Measurements from ENCODE around the gene GNPTAB.
A peak's percentile ranks its signal among the peaks of the same experiment; 100 is the strongest.

Gene GNPTAB

DNA sequence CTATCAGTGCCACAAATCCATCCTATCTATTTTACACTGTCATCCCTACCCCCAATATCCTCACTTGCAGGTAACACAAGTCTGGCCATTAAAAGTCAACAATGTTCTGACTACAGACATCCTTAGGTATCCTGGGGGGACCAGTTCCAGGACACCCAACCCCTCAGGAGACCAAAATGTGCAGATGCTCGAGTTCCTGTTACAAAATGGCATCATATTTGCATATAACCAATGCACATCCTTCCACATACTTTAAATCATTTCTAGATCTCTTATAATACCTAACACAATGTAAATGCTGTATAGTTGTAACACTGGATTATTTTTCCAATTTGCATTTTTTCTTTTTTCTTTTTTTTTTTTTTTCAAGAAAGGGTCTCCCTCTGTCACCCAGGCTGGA is 98.4 kb downstream of the GNPTAB start:
- Mint-ChIP-seq H3K27ac (no peak overlapping the region), H3K9me3 (ENCODE audit: low read depth) (no peaks in the 10 kb centered on the region), H3K36me3 (peaks cover 24% of the 10 kb centered on the region), H3K27me3 (no peaks in the 10 kb centered on the region), H3K4me1 (ENCODE audit: low read depth) (no peaks in the 10 kb centered on the region), H3K4me3 (no peak overlapping the region)

- Mint-ChIP-seq H3K36me3 (peaks cover 24% of the 10 kb centered on the region), H3K4me3 (no peak overlapping the region), H3K27ac (no peak overlapping the region)
Observed at GRCh38 chr12:101729842-101730241, 100.9 kb downstream of the GNPTAB start.

GRCh38 chr12:101727098-101727497 is 103.7 kb downstream of the GNPTAB start:
- no peaks in the 10 kb centered on the region for H3K27me3 Mint-ChIP-seq
- no peaks in the 10 kb centered on the region for H3K4me1 Mint-ChIP-seq (ENCODE audit: low read depth)
- H3K4me3 Mint-ChIP-seq = no peak overlapping the region
- H3K9me3 Mint-ChIP-seq (ENCODE audit: low read depth) = no peaks in the 10 kb centered on the region
- H3K27ac Mint-ChIP-seq = no peak overlapping the region
- peaks cover 19% of the 10 kb centered on the region for H3K36me3 Mint-ChIP-seq

More at GRCh38 chr12:101729842-101730241, 100.9 kb downstream of the GNPTAB start:
- no peaks in the 10 kb centered on the region for H3K27me3 Mint-ChIP-seq
- H3K4me1 Mint-ChIP-seq (ENCODE audit: low read depth) = no peaks in the 10 kb centered on the region
- H3K9me3 Mint-ChIP-seq (ENCODE audit: low read depth) = no peaks in the 10 kb centered on the region

DNA sequence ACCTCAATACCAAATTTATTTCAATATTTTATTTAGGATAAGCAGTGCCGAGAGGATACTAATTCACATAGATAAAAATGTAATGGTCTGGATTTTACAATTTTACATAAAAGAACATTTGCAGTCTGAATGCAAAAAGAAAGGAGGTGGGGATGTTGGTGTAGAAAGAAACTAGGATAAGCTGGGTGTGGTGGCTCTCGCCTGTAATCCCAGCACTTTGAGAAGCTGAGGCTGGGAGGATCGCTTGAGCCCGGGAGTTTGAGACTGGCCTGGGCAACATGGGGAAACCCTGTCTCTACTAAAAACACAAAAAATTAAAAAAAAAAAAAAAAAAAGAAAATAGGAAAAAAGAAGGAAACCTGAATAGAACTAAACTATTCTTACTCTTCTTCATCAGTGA is 108.4 kb downstream of the GNPTAB start:
- Mint-ChIP-seq H3K4me3 (no peak overlapping the region), H3K36me3 (peaks cover 6% of the 10 kb centered on the region), H3K27ac (no peak overlapping the region), H3K27me3 (no peaks in the 10 kb centered on the region), H3K4me1 (ENCODE audit: low read depth) (no peaks in the 10 kb centered on the region), H3K9me3 (ENCODE audit: low read depth) (no peaks in the 10 kb centered on the region)

- H3K36me3 Mint-ChIP-seq = peaks cover 9% of the 10 kb centered on the region
- H3K27me3 Mint-ChIP-seq = no peaks in the 10 kb centered on the region
- no peak overlapping the region for H3K27ac Mint-ChIP-seq
- H3K4me3 Mint-ChIP-seq = no peak overlapping the region
- no peaks in the 10 kb centered on the region for H3K4me1 Mint-ChIP-seq (ENCODE audit: low read depth)
- no peaks in the 10 kb centered on the region for H3K9me3 Mint-ChIP-seq (ENCODE audit: low read depth)
Observed at GRCh38 chr12:101720118-101720517, 110.6 kb downstream of the GNPTAB start.

GRCh38 chr12:101719566-101719965 is 111.2 kb downstream of the GNPTAB start:
- Mint-ChIP-seq H3K36me3 (peaks cover 9% of the 10 kb centered on the region), H3K27ac (no peak overlapping the region), H3K9me3 (ENCODE audit: low read depth) (no peaks in the 10 kb centered on the region), H3K27me3 (no peaks in the 10 kb centered on the region), H3K4me3 (no peak overlapping the region), H3K4me1 (ENCODE audit: low read depth) (no peaks in the 10 kb centered on the region)

- no peaks in the 10 kb centered on the region for H3K9me3 Mint-ChIP-seq (ENCODE audit: low read depth)
- peaks cover 9% of the 10 kb centered on the region for H3K36me3 Mint-ChIP-seq
- no peak overlapping the region for H3K4me3 Mint-ChIP-seq
- no peak overlapping the region for H3K27ac Mint-ChIP-seq
- no peaks in the 10 kb centered on the region for H3K4me1 Mint-ChIP-seq (ENCODE audit: low read depth)
- H3K27me3 Mint-ChIP-seq = no peaks in the 10 kb centered on the region
Observed at GRCh38 chr12:101714877-101715444, 115.8 kb downstream of the GNPTAB start.

GRCh38 chr12:101713930-101714329 is 116.8 kb downstream of the GNPTAB start:
- Mint-ChIP-seq H3K9me3 (ENCODE audit: low read depth) (no peaks in the 10 kb centered on the region), H3K27me3 (no peaks in the 10 kb centered on the region), H3K4me3 (no peak overlapping the region), H3K4me1 (ENCODE audit: low read depth) (peaks cover 4% of the 10 kb centered on the region), H3K36me3 (peaks cover 9% of the 10 kb centered on the region), H3K27ac (no peak overlapping the region)

DNA sequence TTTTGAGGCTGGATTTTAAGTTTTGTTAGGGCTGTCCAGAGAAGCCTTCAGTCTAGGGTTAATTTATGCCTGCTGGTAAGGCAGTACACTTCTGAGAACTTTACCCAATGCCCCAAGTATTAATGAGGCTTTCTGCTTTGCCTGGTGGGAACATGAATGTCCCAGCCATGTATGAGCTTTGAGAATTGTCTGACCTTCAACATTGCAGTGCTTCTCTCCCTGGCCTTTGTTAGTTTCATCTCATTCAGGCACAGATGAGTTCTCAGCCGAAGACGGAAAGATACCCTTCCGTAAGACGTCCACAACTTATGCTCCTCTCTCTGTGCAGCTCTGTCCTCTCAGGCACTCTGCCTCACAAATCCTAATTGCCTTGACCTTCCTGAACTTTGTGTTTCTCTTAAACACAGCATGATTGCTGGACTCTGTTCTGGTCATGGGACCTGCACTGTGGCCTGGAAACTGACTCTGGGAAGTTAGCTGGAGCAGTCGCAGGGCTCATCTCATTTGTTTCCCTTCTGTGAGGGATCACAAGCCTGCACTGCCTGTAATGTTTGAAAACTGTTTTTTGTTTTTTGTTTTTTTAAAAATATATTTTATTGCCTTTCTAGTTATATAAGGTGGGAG is 117.6 kb downstream of the GNPTAB start:
- peaks cover 7% of the 10 kb centered on the region for H3K36me3 Mint-ChIP-seq
- no peak overlapping the region for H3K4me3 Mint-ChIP-seq
- H3K9me3 Mint-ChIP-seq (ENCODE audit: low read depth) = no peaks in the 10 kb centered on the region
- H3K27me3 Mint-ChIP-seq = no peaks in the 10 kb centered on the region
- no peak overlapping the region for H3K27ac Mint-ChIP-seq
- peaks cover 4% of the 10 kb centered on the region for H3K4me1 Mint-ChIP-seq (ENCODE audit: low read depth)

DNA sequence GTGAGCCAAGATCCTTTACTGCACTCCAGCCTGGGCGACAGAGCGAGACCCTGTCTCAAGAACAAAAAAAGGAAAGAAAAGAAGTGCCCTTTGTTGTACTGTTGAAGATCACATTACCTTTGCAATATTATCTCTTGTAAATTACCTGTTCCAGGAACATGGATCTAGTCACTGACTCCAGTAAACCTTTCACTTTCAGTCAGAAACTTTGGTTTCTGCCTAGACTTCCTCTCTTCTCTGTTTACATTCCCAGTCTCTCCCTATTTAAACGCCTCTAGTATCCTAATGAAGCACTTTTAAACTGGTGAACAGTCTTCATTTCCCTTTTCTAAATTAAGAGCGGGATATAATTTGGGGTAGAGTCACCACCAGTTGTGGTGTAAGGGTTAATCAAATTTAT is 120.5 kb downstream of the GNPTAB start:
- Mint-ChIP-seq H3K4me3 (no peak overlapping the region), H3K27me3 (no peaks in the 10 kb centered on the region)

GRCh38 chr12:101707131-101707782 is 123.5 kb downstream of the GNPTAB start:
- H3K4me1 Mint-ChIP-seq (ENCODE audit: low read depth) = peaks cover 8% of the 10 kb centered on the region
- H3K27me3 Mint-ChIP-seq = no peaks in the 10 kb centered on the region
- no peak overlapping the region for H3K27ac Mint-ChIP-seq

More for the DNA sequence above, 120.5 kb downstream of the GNPTAB start:
- Mint-ChIP-seq H3K36me3 (no peaks in the 10 kb centered on the region), H3K4me1 (ENCODE audit: low read depth) (peaks cover 8% of the 10 kb centered on the region), H3K27ac (no peak overlapping the region), H3K9me3 (ENCODE audit: low read depth) (no peaks in the 10 kb centered on the region)

GRCh38 chr12:101706403-101706802 is 124.4 kb downstream of the GNPTAB start:
- Mint-ChIP-seq H3K4me3 (no peak overlapping the region), H3K27me3 (no peaks in the 10 kb centered on the region), H3K27ac (no peak overlapping the region), H3K36me3 (no peaks in the 10 kb centered on the region), H3K9me3 (ENCODE audit: low read depth) (no peaks in the 10 kb centered on the region), H3K4me1 (ENCODE audit: low read depth) (peaks cover 15% of the 10 kb centered on the region)

More at GRCh38 chr12:101707131-101707782, 123.5 kb downstream of the GNPTAB start:
- H3K36me3 Mint-ChIP-seq = no peaks in the 10 kb centered on the region
- H3K4me3 Mint-ChIP-seq = no peak overlapping the region
- H3K9me3 Mint-ChIP-seq (ENCODE audit: low read depth) = no peaks in the 10 kb centered on the region

DNA sequence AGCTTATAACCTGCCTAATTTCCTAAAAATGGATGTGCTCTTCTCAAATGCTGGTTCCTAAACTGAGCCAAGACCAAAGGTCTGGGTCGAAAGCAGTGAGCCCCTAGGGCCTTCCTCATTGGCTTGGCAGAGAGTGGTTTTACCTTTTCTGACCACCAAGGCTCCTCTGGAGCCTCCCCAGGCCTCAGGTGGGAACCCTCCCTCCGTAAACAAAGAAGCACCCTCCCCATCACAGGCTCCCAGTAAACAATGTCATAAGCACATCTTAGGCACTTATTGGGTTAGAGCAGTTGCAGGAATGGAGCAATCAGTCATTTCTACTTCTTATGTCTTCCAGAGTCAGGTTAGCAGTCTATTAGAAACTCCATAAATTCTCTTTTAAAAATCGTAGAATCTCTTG is 127.3 kb downstream of the GNPTAB start:
- Mint-ChIP-seq H3K4me1 (ENCODE audit: low read depth) (peaks cover 33% of the 10 kb centered on the region), H3K27ac (no peak overlapping the region), H3K36me3 (no peaks in the 10 kb centered on the region), H3K4me3 (no peak overlapping the region), H3K27me3 (no peaks in the 10 kb centered on the region), H3K9me3 (ENCODE audit: low read depth) (no peaks in the 10 kb centered on the region)

DNA sequence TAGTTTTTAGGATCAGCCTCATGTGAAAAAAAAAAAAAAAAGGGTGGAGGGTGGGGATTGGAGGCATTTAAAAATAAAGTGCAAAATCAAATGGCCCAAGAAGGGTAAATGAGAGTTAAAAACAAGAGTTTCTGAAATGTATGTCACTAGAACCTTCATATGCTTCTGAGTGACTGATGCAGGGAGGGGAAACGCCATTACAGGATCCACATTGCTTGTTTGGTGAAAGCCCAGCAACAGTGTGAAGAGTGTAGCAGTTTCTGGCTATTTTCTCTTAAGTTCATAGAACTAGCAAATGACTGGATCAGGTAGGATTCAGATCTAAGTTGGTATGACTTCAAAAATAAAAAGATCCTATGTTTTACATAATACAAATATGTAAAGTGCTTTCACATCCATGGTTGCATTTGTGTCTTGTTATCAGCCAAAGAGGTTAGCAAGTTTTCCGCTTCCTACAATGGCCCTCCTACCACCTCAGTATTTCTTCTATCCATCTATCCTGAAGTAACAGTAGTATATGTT is 130.4 kb downstream of the GNPTAB start:
- no peaks in the 10 kb centered on the region for H3K9me3 Mint-ChIP-seq (ENCODE audit: low read depth)
- H3K36me3 Mint-ChIP-seq = no peaks in the 10 kb centered on the region
- no peaks in the 10 kb centered on the region for H3K27me3 Mint-ChIP-seq
- H3K4me1 Mint-ChIP-seq (ENCODE audit: low read depth) = peaks cover 45% of the 10 kb centered on the region
- peak overlapping the region; percentile 47 for H3K4me3 Mint-ChIP-seq
- H3K27ac Mint-ChIP-seq = peak overlapping the region; percentile 42

DNA sequence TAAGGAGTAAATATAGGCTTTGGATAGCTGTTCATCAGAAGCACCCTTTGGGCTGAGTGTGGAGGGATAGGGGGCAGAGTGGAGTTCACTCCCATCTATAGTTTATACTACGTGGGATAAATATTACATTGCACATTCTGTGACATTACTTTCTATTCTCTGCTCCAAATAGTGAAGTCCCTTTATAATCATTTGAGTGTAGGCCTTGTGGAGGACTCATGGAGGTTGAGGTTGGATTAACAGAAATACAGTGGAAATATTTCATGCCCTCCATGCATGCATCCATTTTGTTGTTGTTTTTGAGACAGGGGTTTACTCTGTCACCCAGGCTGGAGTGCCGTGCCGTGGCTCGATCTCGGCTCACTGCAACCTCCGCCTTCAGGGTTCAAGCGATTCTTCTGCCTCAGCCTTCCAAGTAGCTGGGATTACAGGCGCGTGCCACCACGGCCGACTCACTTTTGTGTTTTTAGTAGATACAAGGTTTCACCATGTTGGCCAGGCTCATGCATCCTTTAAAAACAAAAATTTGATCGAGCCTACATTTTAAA is 131.9 kb downstream of the GNPTAB start:
- Mint-ChIP-seq H3K4me1 (ENCODE audit: low read depth) (peaks cover 47% of the 10 kb centered on the region), H3K9me3 (ENCODE audit: low read depth) (no peaks in the 10 kb centered on the region), H3K27me3 (no peaks in the 10 kb centered on the region), H3K36me3 (no peaks in the 10 kb centered on the region), H3K4me3 (peak overlapping the region; percentile 92), H3K27ac (peak overlapping the region; percentile 86)

All from activated naive CD8-positive, alpha-beta T cell (primary cell).